ENCODE measurements around the gene SYTL2. TPM values are rescaled to one million over a fixed set of nuclear protein-coding genes. Genes with fewer than 3 reads are reported as not detected.
"Not testable (repeated sequence)": the region's sequence is repeated elsewhere in the genome, so short reads cannot be mapped to it uniquely, and the experiment has no call there.

The SYTL2 gene, protein sequence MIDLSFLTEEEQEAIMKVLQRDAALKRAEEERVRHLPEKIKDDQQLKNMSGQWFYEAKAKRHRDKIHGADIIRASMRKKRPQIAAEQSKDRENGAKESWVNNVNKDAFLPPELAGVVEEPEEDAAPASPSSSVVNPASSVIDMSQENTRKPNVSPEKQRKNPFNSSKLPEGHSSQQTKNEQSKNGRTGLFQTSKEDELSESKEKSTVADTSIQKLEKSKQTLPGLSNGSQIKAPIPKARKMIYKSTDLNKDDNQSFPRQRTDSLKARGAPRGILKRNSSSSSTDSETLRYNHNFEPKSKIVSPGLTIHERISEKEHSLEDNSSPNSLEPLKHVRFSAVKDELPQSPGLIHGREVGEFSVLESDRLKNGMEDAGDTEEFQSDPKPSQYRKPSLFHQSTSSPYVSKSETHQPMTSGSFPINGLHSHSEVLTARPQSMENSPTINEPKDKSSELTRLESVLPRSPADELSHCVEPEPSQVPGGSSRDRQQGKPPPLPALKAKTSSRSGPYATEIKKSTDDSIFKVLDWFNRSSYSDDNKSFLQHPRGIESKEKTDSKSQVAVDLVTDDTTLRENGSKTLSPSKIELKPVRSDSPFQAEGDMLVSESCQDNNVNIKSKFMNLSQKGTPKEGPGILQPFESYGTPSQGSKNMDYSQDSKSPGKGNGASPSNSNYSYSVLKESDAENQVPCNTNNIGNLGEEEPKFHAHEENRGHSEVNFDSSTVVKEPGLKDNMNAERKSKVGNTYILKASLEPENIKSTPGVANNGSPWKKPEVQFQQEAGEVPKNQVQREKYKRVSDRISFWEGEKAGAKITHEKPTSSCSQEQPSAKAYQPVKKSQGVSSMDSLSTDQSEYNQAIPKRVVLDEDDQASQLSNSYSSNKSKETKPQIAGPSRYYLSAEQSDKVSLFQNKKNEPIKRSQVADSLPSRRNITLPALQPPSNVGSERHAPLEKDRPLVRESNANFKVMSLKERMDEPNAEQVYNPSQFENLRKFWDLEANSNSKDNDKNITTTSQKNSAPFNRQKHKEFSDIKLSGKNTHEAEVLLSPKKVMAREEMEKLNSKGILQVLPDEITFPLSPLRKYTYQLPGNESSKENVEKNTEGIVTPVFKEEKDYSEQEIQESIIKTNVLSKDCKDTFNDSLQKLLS (N-terminal part only)
- total RNA-seq: 10 to 100 TPM; 10.2 TPM

DNA sequence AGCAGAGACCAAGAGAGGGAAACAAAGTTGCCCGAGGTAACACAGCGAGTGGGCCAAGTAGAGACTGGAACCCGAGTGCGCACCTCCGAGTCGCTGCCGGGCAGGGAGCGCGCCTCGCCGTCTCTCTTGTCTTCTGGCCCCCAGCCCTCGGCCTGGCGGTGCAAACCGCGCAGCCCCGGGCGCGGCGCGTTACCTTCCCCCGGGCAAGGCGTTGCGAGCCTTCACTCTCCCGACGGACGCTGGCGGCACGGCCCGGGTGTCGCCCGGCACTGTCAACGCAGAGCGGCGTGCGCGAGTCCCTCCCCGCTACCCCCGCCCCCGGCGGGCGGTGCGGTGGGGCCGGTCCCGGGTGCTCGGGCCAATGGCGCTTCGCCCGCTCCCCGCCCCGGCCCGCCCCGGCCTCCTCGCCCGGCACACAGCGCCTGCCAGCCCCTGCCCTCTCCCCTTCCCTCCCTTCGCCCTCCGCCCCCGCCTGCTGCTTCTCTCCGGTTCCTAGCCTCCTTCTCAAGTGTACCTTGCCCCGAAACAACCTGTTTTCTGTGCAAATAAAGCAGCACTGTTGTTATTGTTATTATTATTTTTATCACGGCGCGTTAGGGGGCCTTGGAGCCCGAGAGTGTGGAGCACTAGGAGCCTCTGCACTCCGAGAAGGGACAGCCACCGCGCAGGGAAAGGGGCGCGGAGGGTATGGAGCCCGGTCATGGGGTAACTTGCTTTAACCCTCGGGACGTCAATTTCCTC, at the start of gene SYTL2:
TSS of gene SYTL2 (minus strand) at position 271 of the 741 bp plus-strand sequence. CDS start 53,416 bp downstream, outside the sequence.
- intact Hi-C loops (cut with micrococcal nuclease): loop anchor here (1.0 kb wide), 3 partner anchors 12 to 111 kb away; no protein-coding TSS in a partner anchor
- Mint-ChIP-seq H3K4me3 (peak within 1 kb of the TSS; percentile 75), H3K4me1 (ENCODE audit: low read depth) (peaks cover 28% of the 10 kb centered on the region), H3K27me3 (peaks cover 3% of the 10 kb centered on the region), H3K27ac (peak within 1 kb of the TSS; percentile 42), H3K9me3 (no peaks in the 10 kb centered on the region), H3K36me3 (no peaks in the 10 kb centered on the region)
- CTCF ChIA-PET: interaction anchor here (0.9 to 2.9 kb wide), 4 partner anchors 13 to 44 kb away, joined by 3 to 11 read pairs (median 6); partner anchors contain the start of gene CCDC83
- POLR2A ChIA-PET: no interaction called here
- peak; percentile 82 for DNase-seq

DNA sequence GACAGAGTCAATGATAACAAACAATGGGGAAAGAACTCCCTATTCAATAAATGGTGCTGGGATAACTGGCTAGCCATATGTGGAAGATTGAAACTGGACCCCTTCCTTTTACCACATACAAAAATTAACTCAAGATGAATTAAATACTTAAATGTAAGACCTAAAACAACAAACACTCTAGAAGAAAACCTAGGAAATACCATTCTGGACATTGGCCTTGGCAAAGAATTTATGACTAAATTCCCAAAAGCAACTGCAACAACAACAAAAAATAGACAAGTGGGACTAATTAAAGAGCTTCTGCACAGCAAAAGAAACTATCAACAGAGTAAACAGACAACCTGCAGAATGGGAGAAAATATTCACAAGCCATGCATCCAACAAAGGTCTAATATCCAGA, 48.6 kb upstream of the SYTL2 start:
- H3K27me3 Mint-ChIP-seq; H3K9me3 Mint-ChIP-seq; H3K4me3 Mint-ChIP-seq; H3K4me1 Mint-ChIP-seq (ENCODE audit: low read depth); CTCF ChIA-PET; H3K27ac Mint-ChIP-seq; DNase-seq; POLR2A ChIA-PET; H3K36me3 Mint-ChIP-seq: not testable (repeated sequence)
- intact Hi-C loops (cut with micrococcal nuclease): loop anchor here (5.0 to 10.0 kb wide), 4 partner anchors 343 to 948 kb away; no protein-coding TSS in a partner anchor

DNA sequence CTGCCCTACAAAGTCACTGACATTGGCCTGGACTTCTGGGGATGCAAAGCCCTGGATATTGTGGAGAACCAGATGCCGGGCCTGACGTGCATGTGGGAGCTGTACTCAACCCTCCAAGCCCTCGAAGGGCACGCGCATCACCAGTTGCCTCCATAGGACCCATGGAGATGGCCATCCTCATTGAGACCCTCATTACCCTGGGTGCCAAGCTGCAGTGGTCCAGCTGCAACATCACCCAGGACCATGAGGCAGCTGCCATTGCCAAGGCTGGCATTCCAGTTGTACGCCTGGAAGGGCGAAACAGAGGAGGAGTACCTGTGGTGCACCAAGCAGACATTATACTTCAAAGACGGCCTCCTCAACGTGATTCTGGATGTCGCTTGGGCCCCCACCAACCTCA, 46.2 kb upstream of the SYTL2 start:
- H3K27me3 Mint-ChIP-seq: peaks cover 2% of the 10 kb centered on the region
- no peak overlapping the region for H3K27ac Mint-ChIP-seq
- intact Hi-C loops (cut with micrococcal nuclease): loop anchor here (5.0 to 10.0 kb wide), 4 partner anchors 345 to 950 kb away; no protein-coding TSS in a partner anchor
- peaks cover 10% of the 10 kb centered on the region for H3K4me1 Mint-ChIP-seq (ENCODE audit: low read depth)
- no peak overlapping the region for H3K4me3 Mint-ChIP-seq
- H3K36me3 Mint-ChIP-seq: no peaks in the 10 kb centered on the region
- DNase-seq: no peak
- CTCF ChIA-PET: no interaction called here
- no peaks in the 10 kb centered on the region for H3K9me3 Mint-ChIP-seq
- POLR2A ChIA-PET: no interaction called here

DNA sequence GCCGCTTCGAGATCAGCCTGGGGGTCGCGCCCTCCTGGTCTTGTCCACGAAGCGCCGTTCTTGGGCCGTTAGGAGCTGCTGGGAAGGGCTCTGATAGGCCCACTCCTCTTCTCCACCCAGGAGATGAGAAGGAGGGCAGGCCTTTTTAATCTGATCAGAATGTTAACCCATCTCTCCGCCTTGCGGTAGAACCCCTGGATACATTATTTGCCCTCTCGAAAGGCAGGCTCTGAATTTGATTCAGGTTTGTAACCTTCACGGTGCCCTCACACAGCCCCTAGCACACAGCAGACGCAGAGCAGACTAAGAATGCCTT, 44.4 kb upstream of the SYTL2 start, which contains the start of gene CCDC83:
TSS of gene CCDC83 (plus strand) at position 43 of the 316 bp plus-strand sequence. CDS start 9,741 bp downstream, outside the sequence.
- no peak for DNase-seq
- Mint-ChIP-seq H3K36me3 (no peaks in the 10 kb centered on the region), H3K9me3 (no peaks in the 10 kb centered on the region), H3K4me3 (peak within 1 kb of the TSS; percentile 86), H3K27me3 (no peaks in the 10 kb centered on the region), H3K27ac (peak within 1 kb of the TSS; percentile 87), H3K4me1 (ENCODE audit: low read depth) (peaks cover 10% of the 10 kb centered on the region)
- CTCF ChIA-PET: interaction anchor here (0.6 to 2.4 kb wide), 53 partner anchors 9 to 962 kb away, joined by 3 to 15 read pairs (median 4); partner anchors contain the start of genes CCDC89, PICALM, SYTL2 and TMEM126A
- POLR2A ChIA-PET: interaction anchor here (0.6 to 1.1 kb wide), 6 partner anchors 84 to 754 kb away, joined by 3 read pairs; partner anchors contain the start of genes HIKESHI and TMEM126B
- intact Hi-C loops (cut with micrococcal nuclease): loop anchor here (2.0 to 10.0 kb wide), 8 partner anchors 94 to 952 kb away; no protein-coding TSS in a partner anchor

DNA sequence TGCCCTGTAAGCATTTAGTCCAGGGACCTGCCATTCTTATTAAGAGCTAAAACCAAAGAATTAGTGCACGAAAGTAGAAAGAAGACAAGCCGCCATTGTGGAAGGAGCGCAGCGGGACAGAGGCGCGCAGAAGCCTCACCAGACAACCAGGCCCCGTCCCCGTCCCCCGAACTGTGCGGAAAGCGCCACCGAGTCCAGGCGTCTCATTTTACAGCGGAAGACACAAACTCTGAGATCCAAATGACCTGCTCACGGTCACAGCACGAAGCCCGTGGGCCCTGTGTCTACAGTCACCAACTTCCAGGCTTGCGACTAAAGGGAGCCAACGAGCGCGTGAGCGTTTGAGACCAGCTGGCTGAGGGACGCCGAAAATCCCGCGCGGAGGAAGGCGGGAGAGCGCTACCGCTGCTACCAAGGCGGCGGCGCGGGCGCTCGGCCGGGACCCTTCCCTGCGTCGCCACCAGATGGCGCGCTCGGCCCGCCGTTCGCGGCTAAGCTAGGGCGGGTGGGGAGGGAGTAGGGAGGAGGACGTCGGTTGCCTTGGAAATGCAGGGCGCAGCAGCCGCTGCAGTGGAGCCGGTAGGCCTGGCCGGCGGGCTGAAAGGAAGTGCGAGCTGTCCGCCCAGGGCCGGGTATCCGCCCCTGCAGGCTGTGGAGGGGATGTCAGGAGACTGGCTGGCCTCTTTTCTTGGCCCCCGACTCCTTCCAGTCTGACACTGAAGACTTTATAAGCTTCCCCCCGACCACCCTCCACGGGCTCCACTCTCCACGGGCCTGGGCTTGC, 43.8 kb upstream of the SYTL2 start:
- Mint-ChIP-seq H3K9me3 (peaks cover 2% of the 10 kb centered on the region), H3K27ac (peak overlapping the region; percentile 87), H3K4me3 (peak overlapping the region; percentile 86), H3K4me1 (ENCODE audit: low read depth) (peaks cover 10% of the 10 kb centered on the region), H3K27me3 (no peaks in the 10 kb centered on the region), H3K36me3 (peaks cover 2% of the 10 kb centered on the region)
- ChIA-PET CTCF (interaction anchor here (0.6 to 2.4 kb wide), 63 partner anchors 9 to 962 kb away, joined by 3 to 15 read pairs (median 4); partner anchors contain the start of genes CCDC89, CREBZF, PICALM and SYTL2), POLR2A (interaction anchor here (0.6 to 1.1 kb wide), 7 partner anchors 9 to 754 kb away, joined by 3 read pairs; partner anchors contain the start of genes HIKESHI and TMEM126B)
- DNase-seq: peak; percentile 96
- intact Hi-C loops (cut with micrococcal nuclease): loop anchor here (1.0 to 10.0 kb wide), 10 partner anchors 94 to 953 kb away; no protein-coding TSS in a partner anchor

DNA sequence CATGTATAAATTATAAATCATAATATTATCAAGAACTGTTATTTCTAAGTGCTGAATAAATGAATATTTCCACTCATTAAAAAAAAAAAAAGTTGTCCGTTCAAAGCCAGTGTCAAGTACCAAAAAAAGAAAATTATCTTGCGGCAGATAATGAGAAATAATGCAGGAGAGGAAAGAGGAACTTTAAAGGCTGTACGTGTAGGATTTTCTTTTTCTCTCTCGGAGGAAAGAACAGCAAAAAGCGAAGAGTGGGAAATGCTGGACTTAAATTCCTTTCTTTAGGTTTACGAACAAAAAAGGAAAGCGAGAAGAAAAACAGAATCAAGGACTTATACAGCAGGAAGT, 43.2 kb upstream of the SYTL2 start:
- Mint-ChIP-seq H3K9me3 (peaks cover 2% of the 10 kb centered on the region), H3K27me3 (no peaks in the 10 kb centered on the region), H3K36me3 (peaks cover 2% of the 10 kb centered on the region), H3K4me1 (ENCODE audit: low read depth) (peaks cover 10% of the 10 kb centered on the region), H3K27ac (peak overlapping the region; percentile 87), H3K4me3 (peak overlapping the region; percentile 86)
- DNase-seq: no peak
- ChIA-PET CTCF (interaction anchor here (0.6 to 2.4 kb wide), 37 partner anchors 8 to 963 kb away, joined by 3 to 15 read pairs (median 4); partner anchors contain the start of genes CCDC89, CREBZF and SYTL2), POLR2A (interaction anchor here (0.9 to 1.0 kb wide), 2 partner anchors 8 to 142 kb away, joined by 3 read pairs; no protein-coding TSS in a partner anchor)
- intact Hi-C loops (cut with micrococcal nuclease): loop anchor here (1.0 to 10.0 kb wide), 8 partner anchors 95 to 755 kb away; no protein-coding TSS in a partner anchor

DNA sequence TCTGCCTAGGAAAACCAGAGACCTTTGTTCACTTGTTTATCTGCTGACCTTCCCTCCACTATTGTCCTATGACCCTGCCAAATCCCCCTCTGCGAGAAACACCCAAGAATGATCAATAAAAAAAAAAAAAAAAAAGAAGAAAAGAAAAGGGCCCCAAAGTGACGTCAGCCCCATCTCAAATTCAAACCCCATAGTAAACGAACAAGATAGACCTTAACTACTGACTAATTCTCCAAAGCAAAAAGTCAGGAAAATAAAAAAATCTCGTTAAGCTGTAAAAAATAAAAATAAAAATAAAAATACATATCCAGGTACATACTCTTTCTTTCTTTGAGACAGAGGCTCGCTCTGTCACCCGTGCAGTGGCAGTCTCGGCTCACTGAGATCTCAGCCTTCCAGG, 42.6 kb upstream of the SYTL2 start:
- H3K27me3 Mint-ChIP-seq; DNase-seq; POLR2A ChIA-PET; H3K36me3 Mint-ChIP-seq; H3K9me3 Mint-ChIP-seq; H3K4me3 Mint-ChIP-seq; H3K27ac Mint-ChIP-seq; H3K4me1 Mint-ChIP-seq (ENCODE audit: low read depth): not testable (repeated sequence)
- intact Hi-C loops (cut with micrococcal nuclease): loop anchor here (10.0 kb wide), 2 partner anchors 561 to 601 kb away; no protein-coding TSS in a partner anchor
- CTCF ChIA-PET: interaction anchor here (1.2 to 2.4 kb wide), 3 partner anchors 30 to 190 kb away, joined by 4 to 15 read pairs (median 5); no protein-coding TSS in a partner anchor

DNA sequence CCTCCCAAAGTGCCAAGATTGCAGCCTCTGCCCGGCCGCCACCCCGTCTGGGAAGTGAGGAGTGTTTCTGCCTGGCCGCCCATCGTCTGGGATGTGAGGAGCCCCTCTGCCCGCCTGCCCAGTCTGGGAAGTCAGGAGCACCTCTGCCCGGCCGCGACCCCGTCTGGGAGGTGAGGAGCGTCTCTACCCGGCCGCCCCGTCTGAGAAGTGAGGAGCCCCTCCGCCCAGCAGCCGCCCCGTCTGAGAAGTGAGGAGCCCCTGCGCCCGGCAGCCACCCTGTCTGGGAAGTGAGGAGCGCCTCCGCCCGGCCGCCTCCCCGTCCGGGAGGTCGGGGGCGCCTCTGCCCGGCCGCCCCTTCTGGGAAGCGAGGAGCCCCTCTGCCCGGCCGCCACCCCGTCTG, 41.8 kb upstream of the SYTL2 start:
- CTCF ChIA-PET; DNase-seq; H3K4me3 Mint-ChIP-seq; H3K27me3 Mint-ChIP-seq; H3K27ac Mint-ChIP-seq; POLR2A ChIA-PET; H3K4me1 Mint-ChIP-seq (ENCODE audit: low read depth); H3K9me3 Mint-ChIP-seq; H3K36me3 Mint-ChIP-seq: not testable (repeated sequence)
- intact Hi-C loops (cut with micrococcal nuclease): loop anchor here (10.0 kb wide), 2 partner anchors 562 to 602 kb away; no protein-coding TSS in a partner anchor

DNA sequence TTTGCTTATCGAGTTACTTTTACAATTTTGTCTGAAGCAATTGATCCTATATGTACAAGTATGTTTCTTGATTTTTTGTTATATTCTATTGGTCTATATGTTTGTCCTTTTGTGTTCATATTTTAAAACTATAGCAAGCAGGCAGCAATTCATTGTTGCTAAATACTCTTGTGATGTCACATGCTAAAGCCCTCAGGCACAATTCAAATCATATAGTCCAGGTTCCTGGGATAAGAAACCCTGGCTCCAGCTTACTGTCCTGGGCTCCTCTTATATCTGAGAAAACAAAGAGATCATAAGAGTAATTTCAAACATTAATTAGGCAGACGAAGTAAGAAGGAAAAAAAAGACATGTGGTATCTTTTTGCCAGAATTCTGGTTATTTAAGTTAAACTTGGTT, 37.6 kb upstream of the SYTL2 start:
- ChIA-PET POLR2A (no interaction called here), CTCF (no interaction called here)
- H3K27me3 Mint-ChIP-seq: no peaks in the 10 kb centered on the region
- H3K9me3 Mint-ChIP-seq: peaks cover 2% of the 10 kb centered on the region
- peaks cover 2% of the 10 kb centered on the region for H3K36me3 Mint-ChIP-seq
- DNase-seq: no peak
- H3K4me3 Mint-ChIP-seq: no peak overlapping the region
- H3K27ac Mint-ChIP-seq: no peak overlapping the region
- intact Hi-C loops (cut with micrococcal nuclease): no loop called here
- peaks cover 9% of the 10 kb centered on the region for H3K4me1 Mint-ChIP-seq (ENCODE audit: low read depth)

DNA sequence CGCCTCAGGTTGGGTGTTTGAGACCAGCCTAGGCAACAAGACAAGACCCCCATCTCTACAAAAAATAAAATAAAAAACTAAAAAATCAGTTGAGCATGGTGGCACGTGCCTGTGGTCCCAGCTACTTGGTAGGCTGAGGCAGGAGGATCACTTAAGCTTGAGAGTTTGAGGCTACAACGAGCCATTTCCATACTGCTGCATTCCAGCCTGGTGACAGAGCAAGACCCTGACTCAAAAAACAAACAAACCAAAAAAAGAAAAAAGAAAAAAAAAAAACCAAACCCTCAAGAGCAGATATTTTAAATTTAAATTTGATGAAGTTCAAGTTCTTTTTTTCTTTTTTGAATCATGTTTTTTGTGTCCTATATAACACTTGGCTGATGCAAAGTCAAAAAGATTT, 37.1 kb upstream of the SYTL2 start:
- H3K27me3 Mint-ChIP-seq: no peaks in the 10 kb centered on the region
- H3K36me3 Mint-ChIP-seq: peaks cover 2% of the 10 kb centered on the region
- no peak overlapping the region for H3K4me3 Mint-ChIP-seq
- no peak overlapping the region for H3K27ac Mint-ChIP-seq
- CTCF ChIA-PET: no interaction called here
- no peak for DNase-seq
- peaks cover 9% of the 10 kb centered on the region for H3K4me1 Mint-ChIP-seq (ENCODE audit: low read depth)
- intact Hi-C loops (cut with micrococcal nuclease): no loop called here
- POLR2A ChIA-PET: no interaction called here
- H3K9me3 Mint-ChIP-seq: peaks cover 2% of the 10 kb centered on the region

Data from activated CD4-positive, alpha-beta memory T cell treated with anti-CD3 and anti-CD28 coated beads for 36 hours (primary cell).